GM12878 (cell line): ENCODE results near the gene ALOX12B. TPM values are rescaled to one million over a fixed set of nuclear protein-coding genes. Genes with fewer than 3 reads are reported as not detected.

Experiments used
- ATAC-seq: fragments of 200-7000 bp; cut with Tn5 transposase; 3 replicates; pipeline ENCODE4 v1.9.1; 2020; ENCODE audit warnings: mild to moderate bottlenecking, moderate library complexity
- BruUV-seq: library from RNA; stranded (reverse); fragments of 400-500 nt; replicated peaks from 2 replicates; lab custom pipeline; 2021; lab: Mats Ljungman, UMichigan
- CTCF ChIA-PET: fragments of 300-600 bp; sonication (Branson Sonifier 250); formaldehyde crosslinking; extraction: SDS; loops from one replicate; lab custom pipeline; 2021; ENCODE audit warnings: inconsistent platforms; lab: Yijun Ruan, JAX
- POLR2A ChIA-PET: fragments of 350-600 bp; formaldehyde crosslinking; extraction: SDS; loops from one replicate; lab custom pipeline; 2021; ENCODE audit warnings: inconsistent platforms; lab: Charles Lee
- RAD21 ChIA-PET: fragments of 300-600 bp; sonication (Branson Sonifier 250); formaldehyde crosslinking; loops from one replicate; lab custom pipeline; 2023; ENCODE audit warnings: antibody characterized with exemption; ENCODE audit not compliant: unreplicated experiment; lab: Charles Lee
- SMC1A ChIA-PET: fragments of 300-600 bp; sonication (Branson Sonifier 250); formaldehyde crosslinking; loops from one replicate; lab custom pipeline; 2023; ENCODE audit not compliant: unreplicated experiment, uncharacterized antibody; lab: Charles Lee
- DNase-seq: peaks from one replicate; pipeline ENCODE4 v3.0.0-alpha.2; 2011; ENCODE audit warnings: low read depth, low spot score
- FAIRE-seq: peaks from 3 replicates; lab custom pipeline; 2011; peaks lifted over from hg19 to GRCh38; lab: Jason Lieb, UNC
- H2AFZ ChIP-seq: 2 replicates; pipeline ENCODE4 v1.6.0; 2011; ENCODE audit warnings: low read depth, low read length, control low read depth; ENCODE audit not compliant: control insufficient read depth
- H3K27ac ChIP-seq: 2 replicates; pipeline ENCODE4 v1.5.1; 2011; ENCODE audit warnings: control low read depth; ENCODE audit not compliant: control insufficient read depth, insufficient read depth
- H3K27me3 ChIP-seq, 2 experiments: replicated peaks in 1 of 2; 2 replicates each; pipeline versions ENCODE4 v1.6.0 to v1.6.1; 2011; ENCODE audit warnings: low read length in 1 of 2; ENCODE audit not compliant: control insufficient read depth in 2 of 2, insufficient read depth in 2 of 2
- H3K36me3 ChIP-seq, 2 experiments: 2 replicates each; pipeline ENCODE4 v1.5.1; 2011; ENCODE audit warnings: low read length in 1 of 2; ENCODE audit not compliant: control insufficient read depth in 2 of 2, insufficient read depth in 2 of 2
- H3K4me1 ChIP-seq: 2 replicates; pipeline ENCODE4 v1.6.1; 2011; ENCODE audit warnings: mild to moderate bottlenecking, low read length, moderate library complexity, mixed read lengths; ENCODE audit not compliant: control insufficient read depth, insufficient read depth
- H3K4me2 ChIP-seq: 2 replicates; pipeline ENCODE4 v1.6.0; 2011; ENCODE audit warnings: control low read depth; ENCODE audit not compliant: control insufficient read depth, insufficient read depth
- H3K4me3 ChIP-seq: fragments of 200-600 bp; sonication (generic); 2 replicates; pipeline ENCODE4 v1.5.1; 2016
- H3K79me2 ChIP-seq: 2 replicates; pipeline ENCODE4 v1.6.0; 2011; ENCODE audit warnings: low read length; ENCODE audit not compliant: control insufficient read depth, insufficient read depth
- H3K9ac ChIP-seq: 2 replicates; pipeline ENCODE4 v1.8.0; 2011; ENCODE audit warnings: low read length, control low read depth, mixed read lengths; ENCODE audit not compliant: control insufficient read depth, insufficient read depth
- H3K9me3 ChIP-seq: replicated peaks from 3 replicates; pipeline ENCODE4 v1.5.1; 2011; ENCODE audit warnings: mild to moderate bottlenecking, low read length; ENCODE audit not compliant: control insufficient read depth, insufficient read depth
- H4K20me1 ChIP-seq: 2 replicates; pipeline ENCODE4 v1.6.0; 2011; ENCODE audit not compliant: control insufficient read depth, insufficient read depth
- ATF2 ChIP-seq: IDR thresholded peaks from 2 replicates; pipeline ENCODE4 v1.6.1; 2012; ENCODE audit warnings: low read length, inconsistent platforms
- CBFB ChIP-seq: IDR thresholded peaks from 2 replicates; pipeline ENCODE4 v1.6.1; 2016; ENCODE audit warnings: antibody characterized with exemption, low read depth
- CREB1 ChIP-seq: IDR thresholded peaks from 2 replicates; pipeline ENCODE4 v1.6.1; 2012; ENCODE audit warnings: low read depth, mild to moderate bottlenecking, inconsistent platforms
- EZH2 ChIP-seq: IDR thresholded peaks from 2 replicates; pipeline ENCODE4 v1.6.1; 2012; ENCODE audit warnings: low read depth, mild to moderate bottlenecking, control low read depth, inconsistent platforms, low read length, borderline replicate concordance; ENCODE audit not compliant: control insufficient read depth
- GABPA ChIP-seq: IDR thresholded peaks from 2 replicates; pipeline ENCODE4 v1.6.1; 2014; ENCODE audit warnings: antibody characterized with exemption, low read depth, mild to moderate bottlenecking, inconsistent platforms
- HDAC2 ChIP-seq: fragments of 200-600 bp; sonication (generic); IDR thresholded peaks from 2 replicates; pipeline ENCODE4 v1.6.1; 2017
- KDM1A ChIP-seq: fragments of 200-600 bp; sonication (generic); IDR thresholded peaks from 2 replicates; pipeline ENCODE4 v1.6.1; 2016; ENCODE audit warnings: borderline replicate concordance
- MEF2A ChIP-seq: IDR thresholded peaks from 2 replicates; pipeline ENCODE4 v1.6.1; 2011; ENCODE audit warnings: low read depth, mild to moderate bottlenecking, low read length, moderate library complexity; ENCODE audit not compliant: insufficient read depth
- MYB ChIP-seq: fragments of 150-350 bp; IDR thresholded peaks from 2 replicates; pipeline ENCODE4 v1.6.1; 2014; ENCODE audit warnings: mild to moderate bottlenecking, low read depth, low read length, borderline replicate concordance
- NBN ChIP-seq: fragments of 450-650 bp; IDR thresholded peaks from 2 replicates; pipeline ENCODE4 v1.6.1; 2016
- PKNOX1 ChIP-seq: fragments of 450-650 bp; IDR thresholded peaks from 2 replicates; pipeline ENCODE4 v1.6.1; 2016; ENCODE audit warnings: mild to moderate bottlenecking
- POU2F2 ChIP-seq: IDR thresholded peaks from 3 replicates; pipeline ENCODE4 v1.6.1; 2011; ENCODE audit warnings: low read depth, mild to moderate bottlenecking, low read length, borderline replicate concordance
- SMARCA5 ChIP-seq: fragments of 450-650 bp; IDR thresholded peaks from 2 replicates; pipeline ENCODE4 v1.6.1; 2017; ENCODE audit warnings: mild to moderate bottlenecking
- SPI1 ChIP-seq: IDR thresholded peaks from 2 replicates; pipeline ENCODE4 v1.6.1; 2011; ENCODE audit warnings: low read depth, mild to moderate bottlenecking, low read length, moderate library complexity, borderline replicate concordance; ENCODE audit not compliant: insufficient read depth
- ZSCAN29 ChIP-seq: fragments of 450-650 bp; IDR thresholded peaks from 2 replicates; pipeline ENCODE4 v1.6.1; 2017; ENCODE audit warnings: mild to moderate bottlenecking, moderate library complexity
- WGBS: methylation state at CpG from one replicate; pipeline ENCODE4 v1.1.6; 2016; ENCODE audit warnings: low lambda C conversion rate; ENCODE audit not compliant: insufficient replicate concordance, insufficient coverage; ENCODE audit errors: missing lambda C conversion rate; 5-methylcytosine and 5-hydroxymethylcytosine counted together
- in situ Hi-C: fragments of 300-500 bp; cut with MboI; formaldehyde crosslinking; loops from 9 replicates; pipeline ENCODE4 v1.14.3; 2018; ENCODE audit warnings: mixed read lengths
- intact Hi-C: fragments of 100-400 bp; cut with micrococcal nuclease; formaldehyde crosslinking; loops from one replicate; pipeline ENCODE4 v1.14.2; 2022; ENCODE audit not compliant: unreplicated experiment
- polyA plus RNA-seq, 11 experiments: library from polyadenylated mRNA; depleted of rRNA in 4 of 11; unstranded in 6 of 11; stranded (reverse) in 5 of 11; fragments of >200 nt; fragmentation: Nextera tagmentation in 4 of 11; fragmentation: Illumina TruSeq in 1 of 11; extraction: Ambion mirVana in 4 of 11; extraction: Trizol in 1 of 11; gene quantifications; 1 replicate in 1 of 11; 2 replicates in 10 of 11; pipeline versions ENCODE4 v1.2.1 to v1.2.3, GENCODE V29; 2011 to 2016; ENCODE audit warnings: inconsistent platforms in 2 of 11, missing spikeins in 2 of 11, low read depth in 1 of 11
- total RNA-seq, 4 experiments: library from RNA; depleted of rRNA in 3 of 4; stranded (reverse); fragments of >200 nt in 3 of 4; fragmentation: Illumina TruSeq in 1 of 4; extraction: Trizol in 1 of 4; gene quantifications; 2 replicates each; pipeline versions ENCODE4 v1.2.1 to v1.2.3, GENCODE V29; 2013 to 2021
- TF ChIP-seq, protein P1 (sequence below): fragments of 450-650 bp; formaldehyde crosslinking; IDR thresholded peaks from 2 replicates; pipeline ENCODE4 v1.5.0; 2022; ENCODE audit warnings: mild to moderate bottlenecking, missing genetic modification characterization

Gene ALOX12B
- total and polyA plus RNA-seq, 10 of the 15 experiments (the other 5 are each of a cell fraction or from before 2014, with no cell fraction given) = 0.17 to 0.54 TPM; not detected in 8

- H3K4me3 ChIP-seq = peak overlapping the region; percentile 69
- H3K9ac ChIP-seq = peak overlapping the region; percentile 51; the same call in 1 of the 2 replicates
- H3K27ac ChIP-seq = peak overlapping the region; percentile 64; the same call in 1 of the 2 replicates
- ATAC-seq (peak; percentile 54), FAIRE-seq (peak; percentile 97), DNase-seq (peak; percentile 97)
- ChIA-PET POLR2A (interaction anchor here (0.6 to 3.1 kb wide), 20 partner anchors 12 to 279 kb away, joined by 3 to 28 read pairs (median 5); partner anchors contain the start of genes AURKB, CNTROB, PER1 and RANGRF), CTCF (interaction anchor here (0.6 to 7.4 kb wide), 55 partner anchors 7 to 775 kb away, joined by 3 to 116 read pairs (median 5); partner anchors contain the start of genes BORCS6, CNTROB, CTC1 and NAA38), RAD21 (interaction anchor here (0.6 to 3.3 kb wide), 31 partner anchors 10 to 403 kb away, joined by 3 to 40 read pairs (median 6); partner anchors contain the start of genes AURKB, BORCS6, CNTROB and CTC1), SMC1A (interaction anchor here (0.6 to 3.7 kb wide), 35 partner anchors 10 to 798 kb away, joined by 3 to 28 read pairs (median 5); partner anchors contain the start of genes BORCS6, KCNAB3, RANGRF and SLC25A35)
- H3K36me3 ChIP-seq = no peaks in the 10 kb centered on the region
- under 1% methylated on average over 28 of the region's 28 CpGs for WGBS
- peak overlapping the region; percentile 94 for H3K4me2 ChIP-seq
- BruUV-seq = no TSS peak
- in situ Hi-C loops (loop anchor here (5.0 kb wide), 1 partner anchor 177 kb away; the partner anchor contains the start of gene SLC25A35), intact Hi-C loops (loop anchor here (1.0 to 5.0 kb wide), 9 partner anchors 18 to 177 kb away; partner anchors contain the start of genes CTC1 and SLC25A35)
- peak overlapping the region; percentile 39; the same call in 1 of the 2 replicates for H2AFZ ChIP-seq
- peaks cover 5 to 11% of the 10 kb centered on the region in 2 experiments for H3K27me3 ChIP-seq
- peaks cover 35% of the 10 kb centered on the region for H3K4me1 ChIP-seq
- H3K9me3 ChIP-seq = no peaks in the 10 kb centered on the region
- H3K79me2 ChIP-seq = no peaks in the 10 kb centered on the region
- no peaks in the 10 kb centered on the region for H4K20me1 ChIP-seq
- TF ChIP-seq CREB1 = peak; percentile 60; the same call in 1 of the 2 replicates
- TF ChIP-seq SPI1 = no peak
- TF ChIP-seq HDAC2 = no peak; the same call in 1 of the 2 replicates
- TF ChIP-seq MYB = no peak
- TF ChIP-seq MEF2A = 0 out of 2 replicates have a peak, but pooled peaks have one; percentile 19
- TF ChIP-seq KDM1A = no peak
- peak; percentile 54; the same call in 1 of the 2 replicates for TF ChIP-seq CBFB
- TF ChIP-seq SMARCA5 = peak; percentile 97
- TF ChIP-seq, protein P1, sequence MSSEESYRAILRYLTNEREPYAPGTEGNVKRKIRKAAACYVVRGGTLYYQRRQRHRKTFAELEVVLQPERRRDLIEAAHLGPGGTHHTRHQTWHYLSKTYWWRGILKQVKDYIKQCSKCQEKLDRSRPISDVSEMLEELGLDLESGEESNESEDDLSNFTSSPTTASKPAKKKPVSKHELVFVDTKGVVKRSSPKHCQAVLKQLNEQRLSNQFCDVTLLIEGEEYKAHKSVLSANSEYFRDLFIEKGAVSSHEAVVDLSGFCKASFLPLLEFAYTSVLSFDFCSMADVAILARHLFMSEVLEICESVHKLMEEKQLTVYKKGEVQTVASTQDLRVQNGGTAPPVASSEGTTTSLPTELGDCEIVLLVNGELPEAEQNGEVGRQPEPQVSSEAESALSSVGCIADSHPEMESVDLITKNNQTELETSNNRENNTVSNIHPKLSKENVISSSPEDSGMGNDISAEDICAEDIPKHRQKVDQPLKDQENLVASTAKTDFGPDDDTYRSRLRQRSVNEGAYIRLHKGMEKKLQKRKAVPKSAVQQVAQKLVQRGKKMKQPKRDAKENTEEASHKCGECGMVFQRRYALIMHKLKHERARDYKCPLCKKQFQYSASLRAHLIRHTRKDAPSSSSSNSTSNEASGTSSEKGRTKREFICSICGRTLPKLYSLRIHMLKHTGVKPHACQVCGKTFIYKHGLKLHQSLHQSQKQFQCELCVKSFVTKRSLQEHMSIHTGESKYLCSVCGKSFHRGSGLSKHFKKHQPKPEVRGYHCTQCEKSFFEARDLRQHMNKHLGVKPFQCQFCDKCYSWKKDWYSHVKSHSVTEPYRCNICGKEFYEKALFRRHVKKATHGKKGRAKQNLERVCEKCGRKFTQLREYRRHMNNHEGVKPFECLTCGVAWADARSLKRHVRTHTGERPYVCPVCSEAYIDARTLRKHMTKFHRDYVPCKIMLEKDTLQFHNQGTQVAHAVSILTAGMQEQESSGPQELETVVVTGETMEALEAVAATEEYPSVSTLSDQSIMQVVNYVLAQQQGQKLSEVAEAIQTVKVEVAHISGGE = no peak
- no peak for TF ChIP-seq EZH2
- TF ChIP-seq NBN = no peak
- TF ChIP-seq GABPA = peak; percentile 62; the same call in 1 of the 2 replicates
- peak; percentile 97 for TF ChIP-seq ZSCAN29
- TF ChIP-seq PKNOX1 = peak; percentile 82
- no peak; the same call in 1 of the 2 replicates for TF ChIP-seq ATF2
- TF ChIP-seq POU2F2 = 0 out of 3 replicates have a peak, but pooled peaks have one; percentile 30
Observed at GRCh38 chr17:8119581-8120519, 32.3 kb upstream of the ALOX12B start.
